Smooth muscle cell (in vitro differentiated cells): ENCODE results near the gene RGL2. TPM values are rescaled to one million over a fixed set of nuclear protein-coding genes. Genes with fewer than 3 reads are reported as not detected.
A peak's percentile ranks its signal among the peaks of the same experiment; 100 is the strongest.
"Not testable (repeated sequence)": the region's sequence is repeated elsewhere in the genome, so short reads cannot be mapped to it uniquely, and the experiment has no call there.

ENCODE experiments used
- DNase-seq: peaks from one replicate; lab custom pipeline; 2025; ENCODE audit not compliant: unreplicated experiment; lab: John Stamatoyannopoulos, UW
- H2AFZ ChIP-seq: fragments of 200-600 bp; sonication (generic); 2 replicates; pipeline ENCODE4 v1.6.0; 2016; ENCODE audit warnings: antibody characterized with exemption, low read depth, mild to moderate bottlenecking
- H3F3A ChIP-seq: fragments of 200-600 bp; sonication (generic); 2 replicates; pipeline ENCODE4 v1.6.0; 2017; ENCODE audit warnings: antibody characterized with exemption, low read depth
- H3K27ac ChIP-seq: fragments of 200-600 bp; sonication (generic); 2 replicates; pipeline ENCODE4 v1.5.1; 2016; ENCODE audit warnings: low read depth, mild to moderate bottlenecking
- H3K27me3 ChIP-seq: fragments of 200-600 bp; sonication (generic); 2 replicates; pipeline ENCODE4 v1.6.1; 2016; ENCODE audit warnings: low read depth, mild to moderate bottlenecking
- H3K36me3 ChIP-seq: fragments of 200-600 bp; sonication (generic); 2 replicates; pipeline ENCODE4 v1.5.1; 2016; ENCODE audit warnings: low read depth
- H3K4me1 ChIP-seq: fragments of 200-600 bp; sonication (generic); 2 replicates; pipeline ENCODE4 v1.5.1; 2016; ENCODE audit warnings: low read depth
- H3K4me2 ChIP-seq: fragments of 200-600 bp; sonication (generic); 2 replicates; pipeline ENCODE4 v1.6.0; 2016; ENCODE audit warnings: mild to moderate bottlenecking
- H3K4me3 ChIP-seq: fragments of 200-600 bp; sonication (generic); 2 replicates; pipeline ENCODE4 v1.5.1; 2016; ENCODE audit warnings: mild to moderate bottlenecking
- H3K79me2 ChIP-seq: fragments of 200-600 bp; sonication (generic); 2 replicates; pipeline ENCODE4 v1.6.0; 2016; ENCODE audit warnings: low read depth, mild to moderate bottlenecking
- H3K9ac ChIP-seq: fragments of 200-600 bp; sonication (generic); 2 replicates; pipeline ENCODE4 v1.6.0; 2016; ENCODE audit warnings: low read depth
- H3K9me3 ChIP-seq: fragments of 200-600 bp; sonication (generic); replicated peaks from 2 replicates; pipeline ENCODE4 v1.5.1; 2016; ENCODE audit warnings: low read depth
- H4K20me1 ChIP-seq: fragments of 200-600 bp; sonication (generic); 2 replicates; pipeline ENCODE4 v1.6.0; 2016; ENCODE audit warnings: low read depth
- CTCF ChIP-seq: fragments of 200-600 bp; sonication (generic); IDR thresholded peaks from 2 replicates; pipeline ENCODE4 v1.5.1; 2017; ENCODE audit warnings: borderline replicate concordance, mild to moderate bottlenecking, antibody characterized with exemption; ENCODE audit not compliant: insufficient read depth, poor library complexity, severe bottlenecking
- WGBS: methylation state at CpG from one replicate; pipeline ENCODE4 v1.1.7; 2016; ENCODE audit warnings: low lambda C conversion rate; 5-methylcytosine and 5-hydroxymethylcytosine counted together
- polyA plus RNA-seq: library from polyadenylated mRNA; unstranded; fragments of >200 nt; fragmentation: Nextera tagmentation; extraction: Ambion mirVana; gene quantifications from 2 replicates; pipeline ENCODE4 v1.2.1, GENCODE V29; 2016
- total RNA-seq: library from RNA; depleted of rRNA; stranded (reverse); fragments of >200 nt; gene quantifications from 2 replicates; pipeline ENCODE4 v1.2.3, GENCODE V29; 2014

The RGL2 gene
- total and polyA plus RNA-seq, 2 experiments from 2014 or later = 21.8 to 58.7 TPM

- 3% methylated on average over 7 of the region's 7 CpGs for WGBS
Observed at GRCh38 chr6:33271117-33271467, 27.6 kb downstream of the RGL2 start.

GRCh38 chr6:33264015-33264414 lies 34.7 kb downstream of the RGL2 start:
- Histone ChIP-seq H3K9me3 (no peaks in the 10 kb centered on the region), H3K27ac (no peak overlapping the region), H3K79me2 (no peaks in the 10 kb centered on the region), H3F3A (no peaks in the 10 kb centered on the region), H3K27me3 (no peaks in the 10 kb centered on the region), H3K4me1 (no peaks in the 10 kb centered on the region), H2AFZ (no peak overlapping the region), H3K4me2 (no peak overlapping the region), H4K20me1 (no peaks in the 10 kb centered on the region), H3K9ac (no peak overlapping the region), H3K4me3 (no peak overlapping the region), H3K36me3 (peaks cover 4% of the 10 kb centered on the region)
- DNase-seq = no peak
- TF ChIP-seq CTCF = no peak
- WGBS = 84% methylated on average over 7 of the region's 7 CpGs

More at GRCh38 chr6:33271117-33271467, 27.6 kb downstream of the RGL2 start:
- TF ChIP-seq CTCF = peak; percentile 4
- H3K4me3 ChIP-seq = peak overlapping the region; percentile 60
- H3K4me2 ChIP-seq = peak overlapping the region; percentile 90
- DNase-seq = no peak
- H3K4me1 ChIP-seq = peaks cover 38% of the 10 kb centered on the region
- no peaks in the 10 kb centered on the region for H3K9me3 ChIP-seq
- H3K27me3 ChIP-seq = no peaks in the 10 kb centered on the region
- H3K36me3 ChIP-seq = no peaks in the 10 kb centered on the region
- peak overlapping the region; percentile 53 for H2AFZ ChIP-seq
- peaks cover 48% of the 10 kb centered on the region for H3K79me2 ChIP-seq
- peak overlapping the region; percentile 88 for H3K9ac ChIP-seq
- H4K20me1 ChIP-seq = peaks cover 40% of the 10 kb centered on the region
- H3K27ac ChIP-seq = peak overlapping the region; percentile 85
- peaks cover 37% of the 10 kb centered on the region for H3F3A ChIP-seq

GRCh38 chr6:33262490-33262889 lies 36.3 kb downstream of the RGL2 start:
- H3K27ac ChIP-seq, DNase-seq, H3K9me3 ChIP-seq, H4K20me1 ChIP-seq, H3F3A ChIP-seq, H3K27me3 ChIP-seq, H3K4me2 ChIP-seq, H2AFZ ChIP-seq, H3K36me3 ChIP-seq, H3K9ac ChIP-seq, H3K4me1 ChIP-seq, H3K4me3 ChIP-seq, H3K79me2 ChIP-seq: not testable (repeated sequence)
- WGBS = 99% methylated on average over 3 of the region's 3 CpGs

- H3K9ac ChIP-seq = no peak overlapping the region
- H3K36me3 ChIP-seq = peaks cover 4% of the 10 kb centered on the region
- no peak overlapping the region for H3K27ac ChIP-seq
- no peaks in the 10 kb centered on the region for H3K27me3 ChIP-seq
- DNase-seq = no peak
- no peaks in the 10 kb centered on the region for H3K4me1 ChIP-seq
- no peak overlapping the region for H2AFZ ChIP-seq
- no peaks in the 10 kb centered on the region for H3F3A ChIP-seq
- H3K4me3 ChIP-seq = no peak overlapping the region
- no peak overlapping the region for H3K4me2 ChIP-seq
- TF ChIP-seq CTCF = no peak
- H3K79me2 ChIP-seq = no peaks in the 10 kb centered on the region
- no peaks in the 10 kb centered on the region for H3K9me3 ChIP-seq
- 96% methylated on average over 5 of the region's 5 CpGs for WGBS
- no peaks in the 10 kb centered on the region for H4K20me1 ChIP-seq
Observed at GRCh38 chr6:33259032-33259431, 39.7 kb downstream of the RGL2 start.
